ENCODE measurements around the gene DBN1.
A peak's percentile ranks its signal among the peaks of the same experiment; 100 is the strongest.

The DBN1 gene

GRCh38 chr5:177432143-177432838, 41.1 kb downstream of the DBN1 start:
- no peaks in the 10 kb centered on the region for H3K9me3 ChIP-seq (ENCODE audit: control insufficient read depth, low read length)
- no peak overlapping the region for H2BK120ac ChIP-seq (ENCODE audit: low read depth, low read length)
- H3K4me1 ChIP-seq (ENCODE audit: control insufficient read depth, insufficient read depth, low read depth, low read length), result peaks cover 16% of the 10 kb centered on the region
- no peak overlapping the region for H3K4me3 ChIP-seq (ENCODE audit: insufficient read depth in 1 of 2, low read depth in 1 of 2, low read length in 2 of 2)
- no peak overlapping the region for H3K14ac ChIP-seq (ENCODE audit: low read length in 2 of 2)
- DNase-seq, result no peak
- no peak overlapping the region for H3K4me2 ChIP-seq (ENCODE audit: low read length, poor library complexity, severe bottlenecking)
- no peak overlapping the region for H3K4ac ChIP-seq (ENCODE audit: low read depth in 1 of 2, low read length in 2 of 2)
- no peak overlapping the region for H2BK15ac ChIP-seq (ENCODE audit: low read depth, poor library complexity, severe bottlenecking)
- no peak overlapping the region for H2AK5ac ChIP-seq (ENCODE audit: low read length, severe bottlenecking)
- H2BK5ac ChIP-seq (ENCODE audit: low read depth, low read length, poor library complexity, severe bottlenecking), result no peak overlapping the region
- H3K18ac ChIP-seq (ENCODE audit: low read depth in 1 of 2, low read length in 2 of 2), result no peak overlapping the region
- H2AFZ ChIP-seq (ENCODE audit: low read depth, low read length), result no peak overlapping the region
- H3K23ac ChIP-seq (ENCODE audit: low read length in 2 of 2), result no peak overlapping the region
- peaks cover 36% of the 10 kb centered on the region for H3K79me1 ChIP-seq (replicated peaks; ENCODE audit: low read length, poor library complexity, severe bottlenecking)
- WGBS, result 93% methylated on average over 18 of the region's 18 CpGs
- no peak overlapping the region for H3K27ac ChIP-seq (ENCODE audit: low read length, poor library complexity, severe bottlenecking)
- no peak overlapping the region for H2BK12ac ChIP-seq (ENCODE audit: low read length in 2 of 2)
- no peaks in the 10 kb centered on the region for H3K27me3 ChIP-seq (ENCODE audit: control insufficient read depth in 1 of 2, insufficient read depth in 1 of 2, low read length in 2 of 2)
- no peak overlapping the region for H4K91ac ChIP-seq (ENCODE audit: low read length)
- peaks cover 55 to 72% of the 10 kb centered on the region in 2 experiments for H3K36me3 ChIP-seq (ENCODE audit: control insufficient read depth in 1 of 2, insufficient read depth in 2 of 2, low read depth in 1 of 2, low read length in 2 of 2)
- H4K8ac ChIP-seq (ENCODE audit: low read length), result no peak overlapping the region
- no peak overlapping the region for H3K9ac ChIP-seq (ENCODE audit: low read length)

- Histone ChIP-seq H2BK120ac (ENCODE audit: low read depth, low read length) (no peak overlapping the region), H3K79me1 (replicated peaks; ENCODE audit: low read length, poor library complexity, severe bottlenecking) (peaks cover 39% of the 10 kb centered on the region), H3K36me3 (ENCODE audit: control insufficient read depth in 1 of 2, insufficient read depth in 2 of 2, low read depth in 1 of 2, low read length in 2 of 2) (peaks cover 50 to 68% of the 10 kb centered on the region in 2 experiments), H3K9ac (ENCODE audit: low read length) (no peak overlapping the region), H3K4me1 (ENCODE audit: control insufficient read depth, insufficient read depth, low read depth, low read length) (peaks cover 19% of the 10 kb centered on the region), H3K14ac (ENCODE audit: low read length in 2 of 2) (no peak overlapping the region), H3K4me3 (ENCODE audit: insufficient read depth in 1 of 2, low read depth in 1 of 2, low read length in 2 of 2) (no peak overlapping the region), H3K4ac (ENCODE audit: low read depth in 1 of 2, low read length in 2 of 2) (peak overlapping the region in 1 of 2 experiments; percentile 13), H3K9me3 (ENCODE audit: control insufficient read depth, low read length) (no peaks in the 10 kb centered on the region), H2BK12ac (ENCODE audit: low read length in 2 of 2) (no peak overlapping the region), H4K8ac (ENCODE audit: low read length) (no peak overlapping the region), H2AFZ (ENCODE audit: low read depth, low read length) (no peak overlapping the region), H2AK5ac (ENCODE audit: low read length, severe bottlenecking) (no peak overlapping the region), H4K91ac (ENCODE audit: low read length) (no peak overlapping the region), H2BK5ac (ENCODE audit: low read depth, low read length, poor library complexity, severe bottlenecking) (no peak overlapping the region), H3K23ac (ENCODE audit: low read length in 2 of 2) (no peak overlapping the region), H3K4me2 (ENCODE audit: low read length, poor library complexity, severe bottlenecking) (no peak overlapping the region), H3K27me3 (ENCODE audit: control insufficient read depth in 1 of 2, insufficient read depth in 1 of 2, low read length in 2 of 2) (no peaks in the 10 kb centered on the region), H3K18ac (ENCODE audit: low read depth in 1 of 2, low read length in 2 of 2) (no peak overlapping the region), H2BK15ac (ENCODE audit: low read depth, poor library complexity, severe bottlenecking) (no peak overlapping the region), H3K27ac (ENCODE audit: low read length, poor library complexity, severe bottlenecking) (no peak overlapping the region)
- WGBS, result 94% methylated on average over 29 of the region's 29 CpGs
- DNase-seq, result no peak
Observed at GRCh38 chr5:177431317-177432142, 41.9 kb downstream of the DBN1 start.

- 97% methylated on average over 7 of the region's 7 CpGs for WGBS
- H2AK5ac ChIP-seq (ENCODE audit: low read length, severe bottlenecking), result no peak overlapping the region
- no peaks in the 10 kb centered on the region for H3K27me3 ChIP-seq (ENCODE audit: control insufficient read depth in 1 of 2, insufficient read depth in 1 of 2, low read length in 2 of 2)
- H3K36me3 ChIP-seq (ENCODE audit: control insufficient read depth in 1 of 2, insufficient read depth in 2 of 2, low read depth in 1 of 2, low read length in 2 of 2), result peaks cover 47 to 62% of the 10 kb centered on the region in 2 experiments
- H3K4ac ChIP-seq (ENCODE audit: low read depth in 1 of 2, low read length in 2 of 2), result no peak overlapping the region
- H3K23ac ChIP-seq (ENCODE audit: low read length in 2 of 2), result no peak overlapping the region
- no peak overlapping the region for H4K91ac ChIP-seq (ENCODE audit: low read length)
- H3K9ac ChIP-seq (ENCODE audit: low read length), result no peak overlapping the region
- no peak overlapping the region for H4K8ac ChIP-seq (ENCODE audit: low read length)
- no peak overlapping the region for H3K27ac ChIP-seq (ENCODE audit: low read length, poor library complexity, severe bottlenecking)
- H2BK120ac ChIP-seq (ENCODE audit: low read depth, low read length), result no peak overlapping the region
- no peak overlapping the region for H2BK15ac ChIP-seq (ENCODE audit: low read depth, poor library complexity, severe bottlenecking)
- H2AFZ ChIP-seq (ENCODE audit: low read depth, low read length), result no peak overlapping the region
- H2BK12ac ChIP-seq (ENCODE audit: low read length in 2 of 2), result no peak overlapping the region
- H3K14ac ChIP-seq (ENCODE audit: low read length in 2 of 2), result no peak overlapping the region
- H3K9me3 ChIP-seq (ENCODE audit: control insufficient read depth, low read length), result no peaks in the 10 kb centered on the region
- H3K18ac ChIP-seq (ENCODE audit: low read depth in 1 of 2, low read length in 2 of 2), result no peak overlapping the region
- peaks cover 19% of the 10 kb centered on the region for H3K4me1 ChIP-seq (ENCODE audit: control insufficient read depth, insufficient read depth, low read depth, low read length)
- H3K4me2 ChIP-seq (ENCODE audit: low read length, poor library complexity, severe bottlenecking), result no peak overlapping the region
- DNase-seq, result no peak
- H3K4me3 ChIP-seq (ENCODE audit: insufficient read depth in 1 of 2, low read depth in 1 of 2, low read length in 2 of 2), result no peak overlapping the region
- no peak overlapping the region for H2BK5ac ChIP-seq (ENCODE audit: low read depth, low read length, poor library complexity, severe bottlenecking)
- peaks cover 39% of the 10 kb centered on the region for H3K79me1 ChIP-seq (replicated peaks; ENCODE audit: low read length, poor library complexity, severe bottlenecking)
Observed at GRCh38 chr5:177430972-177431316, 42.5 kb downstream of the DBN1 start.

GRCh38 chr5:177430140-177430951, 43.1 kb downstream of the DBN1 start:
- Histone ChIP-seq H2BK120ac (ENCODE audit: low read depth, low read length) (no peak overlapping the region), H2AK5ac (ENCODE audit: low read length, severe bottlenecking) (no peak overlapping the region), H3K9ac (ENCODE audit: low read length) (no peak overlapping the region), H3K9me3 (ENCODE audit: control insufficient read depth, low read length) (no peaks in the 10 kb centered on the region), H4K8ac (ENCODE audit: low read length) (no peak overlapping the region), H3K27ac (ENCODE audit: low read length, poor library complexity, severe bottlenecking) (no peak overlapping the region), H3K4me2 (ENCODE audit: low read length, poor library complexity, severe bottlenecking) (no peak overlapping the region), H3K79me1 (replicated peaks; ENCODE audit: low read length, poor library complexity, severe bottlenecking) (peaks cover 39% of the 10 kb centered on the region), H3K4me3 (ENCODE audit: insufficient read depth in 1 of 2, low read depth in 1 of 2, low read length in 2 of 2) (no peak overlapping the region), H4K91ac (ENCODE audit: low read length) (no peak overlapping the region), H3K18ac (ENCODE audit: low read depth in 1 of 2, low read length in 2 of 2) (no peak overlapping the region), H3K4ac (ENCODE audit: low read depth in 1 of 2, low read length in 2 of 2) (no peak overlapping the region), H3K27me3 (ENCODE audit: control insufficient read depth in 1 of 2, insufficient read depth in 1 of 2, low read length in 2 of 2) (no peaks in the 10 kb centered on the region), H2BK12ac (ENCODE audit: low read length in 2 of 2) (no peak overlapping the region), H3K14ac (ENCODE audit: low read length in 2 of 2) (no peak overlapping the region), H2AFZ (ENCODE audit: low read depth, low read length) (no peak overlapping the region), H3K4me1 (ENCODE audit: control insufficient read depth, insufficient read depth, low read depth, low read length) (peaks cover 23% of the 10 kb centered on the region), H3K23ac (ENCODE audit: low read length in 2 of 2) (no peak overlapping the region), H2BK15ac (ENCODE audit: low read depth, poor library complexity, severe bottlenecking) (no peak overlapping the region), H2BK5ac (ENCODE audit: low read depth, low read length, poor library complexity, severe bottlenecking) (no peak overlapping the region), H3K36me3 (ENCODE audit: control insufficient read depth in 1 of 2, insufficient read depth in 2 of 2, low read depth in 1 of 2, low read length in 2 of 2) (peaks cover 41 to 57% of the 10 kb centered on the region in 2 experiments)
- no peak for DNase-seq
- 92% methylated on average over 25 of the region's 26 CpGs for WGBS

All from mesenchymal stem cell (in vitro differentiated cells and primary cell).